Activated CD4-positive, CD25-positive, alpha-beta regulatory T cell treated with anti-CD3 and anti-CD28 coated beads, Interleukin-2, amount 50 U/mL, for 72 hours (primary cell): ENCODE data around the gene IFTAP.
"Not testable (repeated sequence)": the region's sequence is repeated elsewhere in the genome, so short reads cannot be mapped to it uniquely, and the experiment has no call there.

Experiments
- DNase-seq: peaks from one replicate; pipeline ENCODE4 v3.0.0; 2021

Gene IFTAP, protein sequence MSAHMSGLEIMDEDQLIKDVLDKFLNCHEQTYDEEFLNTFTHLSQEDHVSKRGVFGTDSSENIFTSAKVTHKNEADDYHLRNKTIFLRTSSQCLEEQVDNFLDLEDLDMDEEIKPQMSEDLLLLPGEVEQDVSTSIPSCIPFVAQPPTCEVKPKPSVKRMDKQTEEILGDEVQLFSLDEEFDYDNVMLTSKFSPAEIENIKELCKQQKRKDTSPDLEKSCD

GRCh38 chr11:36594316-36594989 lies at the start of gene IFTAP:
IFTAP (plus strand) TSS chr11:36594502; CDS start chr11:36610104, 15,602 bp downstream.
- DNase-seq, result no peak

GRCh38 chr11:36550385-36551115 lies 43.8 kb upstream of the IFTAP start:
- no peak for DNase-seq

DNA sequence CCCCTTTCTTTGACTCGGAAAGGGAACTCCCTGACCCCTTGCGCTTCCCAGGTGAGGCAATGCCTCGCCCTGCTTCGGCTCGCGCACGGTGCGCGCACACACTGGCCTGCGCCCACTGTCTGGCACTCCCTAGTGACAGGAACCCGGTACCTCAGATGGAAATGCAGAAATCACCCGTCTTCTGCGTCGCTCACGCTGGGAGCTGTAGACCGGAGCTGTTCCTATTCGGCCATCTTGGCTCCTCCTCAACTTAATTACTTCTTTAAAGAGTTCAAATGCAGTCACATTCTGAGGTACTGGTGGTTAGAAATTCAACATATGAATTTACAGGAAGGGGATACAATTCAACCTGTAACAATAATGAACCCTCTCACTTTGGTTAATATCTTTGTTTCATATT lies 36.9 kb upstream of the IFTAP start:
- not testable (repeated sequence) for DNase-seq

DNA sequence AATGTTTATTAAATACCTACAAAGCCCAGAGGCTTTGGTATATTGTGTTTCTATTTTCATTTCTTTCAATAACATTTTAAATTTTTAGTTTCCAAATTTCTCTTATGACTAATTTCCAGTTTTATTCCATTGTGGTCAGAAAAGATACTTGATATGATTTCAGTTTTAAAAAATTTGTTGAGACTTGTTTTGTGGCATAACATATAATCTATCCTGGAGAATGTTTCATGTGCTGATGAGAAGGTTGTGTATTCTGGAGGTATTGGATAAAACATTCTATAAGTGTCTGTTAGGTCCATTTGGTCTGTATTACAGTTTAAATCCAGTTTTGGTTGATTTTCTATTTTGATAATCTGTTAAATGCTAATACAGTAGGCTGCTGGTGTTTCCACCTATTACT lies 36.3 kb upstream of the IFTAP start:
- no peak for DNase-seq

GRCh38 chr11:36558571-36559413 lies 35.5 kb upstream of the IFTAP start:
- no peak for DNase-seq

- DNase-seq, result no peak
Observed at GRCh38 chr11:36564376-36565030, 29.8 kb upstream of the IFTAP start.

- DNase-seq, result no peak
Observed at GRCh38 chr11:36565031-36565610, 29.2 kb upstream of the IFTAP start.

DNA sequence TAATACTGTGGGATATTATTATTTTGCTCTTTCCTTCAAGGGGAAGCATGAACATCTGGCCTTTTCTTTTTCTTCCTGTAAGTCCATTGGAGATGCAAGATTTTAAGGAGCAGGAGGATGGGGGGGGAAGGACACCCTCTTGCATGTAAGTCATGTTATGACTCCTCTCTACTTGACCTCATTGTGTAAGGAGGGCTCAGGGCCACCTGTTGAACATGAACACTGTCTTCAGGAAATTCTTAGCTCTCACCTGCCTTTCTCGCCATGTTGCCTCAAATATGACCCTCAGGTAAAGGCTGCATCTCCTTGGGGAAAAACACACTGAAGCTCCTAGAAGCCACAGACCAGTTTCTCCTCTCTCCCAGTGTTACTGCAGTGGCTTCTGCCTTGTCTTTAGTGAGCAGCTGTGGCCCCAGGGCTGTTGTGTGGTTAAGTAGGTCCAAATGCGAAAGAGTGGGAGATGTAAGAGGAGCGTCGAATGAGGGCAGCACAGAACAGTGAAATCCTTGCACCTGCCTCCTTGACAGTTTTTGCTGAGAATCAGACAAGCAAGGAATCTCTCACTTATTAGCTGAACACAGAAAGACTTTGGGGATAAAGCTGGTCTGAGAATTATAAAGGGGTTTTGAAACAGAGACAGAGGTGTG lies 27.8 kb upstream of the IFTAP start:
- DNase-seq, result no peak

- DNase-seq, result no peak
Observed at GRCh38 chr11:36567694-36568093, 26.6 kb upstream of the IFTAP start, which contains the start of gene RAG1. RAG1 (plus strand) TSS chr11:36568007; CDS start chr11:36573305, 5,298 bp downstream.

DNA sequence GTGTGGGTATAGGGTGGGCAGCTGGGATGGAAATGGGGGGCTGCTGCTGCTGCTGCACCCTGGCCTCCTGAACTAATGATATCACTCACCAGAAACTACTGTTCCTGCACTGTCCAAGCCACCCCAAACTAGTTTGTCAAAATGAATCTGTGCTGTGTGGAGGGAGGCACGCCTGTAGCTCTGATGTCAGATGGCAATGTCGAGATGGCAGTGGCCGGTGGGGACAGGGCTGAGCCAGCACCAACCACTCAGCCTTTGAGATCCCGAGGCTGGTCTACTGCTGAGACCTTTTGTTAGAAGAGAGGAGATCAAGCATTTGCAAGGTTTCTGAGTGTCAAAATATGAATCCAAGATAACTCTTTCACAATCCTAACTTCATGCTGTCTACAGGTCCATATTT lies 25.2 kb upstream of the IFTAP start:
- no peak for DNase-seq

- DNase-seq, result no peak
Observed at GRCh38 chr11:36574486-36574885, 19.8 kb upstream of the IFTAP start.

DNA sequence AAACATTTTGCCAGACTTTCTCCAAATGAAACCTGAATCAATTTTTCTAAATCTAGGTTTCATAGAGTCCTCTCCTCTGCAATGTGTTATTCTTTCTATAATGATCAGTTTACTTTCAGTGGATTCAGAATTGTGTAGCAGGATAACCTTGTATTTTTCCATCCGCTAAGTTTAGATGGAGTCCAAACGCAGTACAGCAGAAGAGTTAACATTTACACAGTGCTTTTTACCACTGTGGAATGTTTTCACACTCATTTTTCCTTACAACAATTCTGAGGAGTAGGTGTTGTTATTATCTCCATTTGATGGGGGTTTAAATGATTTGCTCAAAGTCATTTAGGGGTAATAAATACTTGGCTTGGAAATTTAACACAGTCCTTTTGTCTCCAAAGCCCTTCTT lies 16.9 kb upstream of the IFTAP start:
- DNase-seq, result no peak

- no peak for DNase-seq
Observed at GRCh38 chr11:36577859-36578258, 16.4 kb upstream of the IFTAP start.

- no peak for DNase-seq
Observed at GRCh38 chr11:36578458-36578857, 15.8 kb upstream of the IFTAP start.

DNA sequence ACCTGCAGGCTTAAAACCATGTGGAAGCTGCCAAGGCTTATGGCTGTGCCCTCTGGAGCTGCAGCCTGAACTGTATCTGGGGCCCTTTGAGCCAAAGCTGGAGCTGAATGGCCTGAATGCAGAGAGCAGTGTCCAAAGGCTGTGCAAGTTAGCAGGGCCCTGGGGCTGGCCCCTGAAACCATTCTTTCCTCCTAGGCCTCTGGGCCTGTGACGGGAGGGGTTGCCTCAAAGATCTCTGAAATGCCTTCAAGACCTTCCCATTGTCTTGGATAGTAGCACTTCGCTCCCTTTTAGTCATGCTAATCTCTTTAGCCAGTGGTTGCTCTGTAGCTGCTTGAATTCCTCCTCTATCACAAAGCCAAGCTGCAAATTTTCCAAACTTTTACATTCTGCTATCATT lies 12.8 kb upstream of the IFTAP start:
- DNase-seq, result no peak

DNA sequence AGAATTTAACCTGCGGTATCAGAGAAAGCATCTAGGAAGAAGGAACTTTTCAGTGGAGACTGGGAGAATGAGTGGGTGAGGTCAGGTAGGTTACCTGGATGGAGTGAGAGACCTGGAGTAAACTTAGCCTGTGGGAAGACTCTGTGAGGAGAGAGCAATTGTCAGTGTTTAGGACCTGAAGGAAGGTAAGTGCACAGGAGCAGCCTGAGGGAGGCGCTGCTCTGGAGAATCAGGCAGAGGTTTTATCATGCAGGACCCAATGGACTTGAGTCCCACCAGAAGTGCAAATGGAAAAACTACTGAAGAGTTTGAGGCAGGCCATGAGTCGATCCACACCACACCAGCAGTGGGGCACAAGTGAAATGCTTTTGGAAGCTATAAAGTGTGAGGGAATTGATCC lies 10.6 kb upstream of the IFTAP start:
- no peak for DNase-seq

GRCh38 chr11:36586543-36586942 lies 7.8 kb upstream of the IFTAP start:
- DNase-seq, result no peak

GRCh38 chr11:36588099-36588498 lies 6.2 kb upstream of the IFTAP start:
- no peak for DNase-seq

- DNase-seq, result no peak
Observed at GRCh38 chr11:36590513-36590912, 3.8 kb upstream of the IFTAP start.

GRCh38 chr11:36591433-36591832 lies 2.9 kb upstream of the IFTAP start:
- DNase-seq, result no peak

GRCh38 chr11:36596880-36597279 lies 2.6 kb downstream of the IFTAP start:
- no peak for DNase-seq

DNA sequence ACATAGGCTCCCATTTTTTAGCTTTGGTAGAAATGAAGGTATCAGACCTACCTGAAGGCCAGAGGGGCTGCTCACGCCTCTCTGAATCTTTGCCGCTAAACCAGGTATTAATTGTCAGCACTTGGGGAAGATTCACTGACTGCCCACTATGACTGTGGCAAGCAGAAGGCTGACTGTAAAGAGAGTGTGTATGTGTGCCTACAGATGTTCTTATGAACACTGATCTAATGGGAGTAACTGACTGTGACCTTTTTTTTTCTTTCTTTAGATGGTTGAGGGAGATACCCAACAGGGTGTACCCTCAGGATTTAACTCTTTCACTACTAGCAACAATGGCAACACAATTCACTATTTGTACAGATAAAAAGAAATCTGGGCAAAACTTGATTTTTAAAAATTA lies 3.7 kb downstream of the IFTAP start, which contains the start of gene RAG2:
RAG2 (minus strand) TSS at position 186 of the 400 bp plus-strand sequence. CDS start 4,068 bp downstream, outside the sequence.
- no peak for DNase-seq
